GM12878 (cell line): ENCODE results near the gene CDH16. TPM values are rescaled to one million over a fixed set of nuclear protein-coding genes. Genes with fewer than 3 reads are reported as not detected.
A peak's percentile ranks its signal among the peaks of the same experiment; 100 is the strongest.

Source experiments
- ATF7 ChIP-seq: fragments of 450-650 bp; IDR thresholded peaks from 2 replicates; pipeline ENCODE4 v1.6.1; 2016; ENCODE audit warnings: low read depth, mild to moderate bottlenecking
- CBFB ChIP-seq: IDR thresholded peaks from 2 replicates; pipeline ENCODE4 v1.6.1; 2016; ENCODE audit warnings: antibody characterized with exemption, low read depth
- CREM ChIP-seq: IDR thresholded peaks from 2 replicates; pipeline ENCODE4 v1.6.1; 2014; ENCODE audit warnings: antibody characterized with exemption, low read depth
- E4F1 ChIP-seq: fragments of 450-650 bp; IDR thresholded peaks from 2 replicates; pipeline ENCODE4 v1.6.1; 2018; ENCODE audit warnings: borderline replicate concordance, mild to moderate bottlenecking; ENCODE audit not compliant: partially characterized antibody
- ETV6 ChIP-seq, 2 experiments: fragments of 450-650 bp in 1 of 2; IDR thresholded peaks in 1 of 2; conservative IDR thresholded peaks in 1 of 2; 2 replicates each; pipeline ENCODE4 v1.6.1; 2014; ENCODE audit warnings: antibody characterized with exemption in 1 of 2, borderline replicate concordance in 1 of 2, low read depth in 1 of 2, mild to moderate bottlenecking in 1 of 2, moderate library complexity in 1 of 2
- GABPA ChIP-seq: IDR thresholded peaks from 2 replicates; pipeline ENCODE4 v1.6.1; 2014; ENCODE audit warnings: antibody characterized with exemption, low read depth, mild to moderate bottlenecking, inconsistent platforms
- GATAD2B ChIP-seq: fragments of 450-650 bp; conservative IDR thresholded peaks from 2 replicates; pipeline ENCODE4 v1.6.1; 2017; ENCODE audit warnings: low read depth, mild to moderate bottlenecking, moderate library complexity
- IKZF2 ChIP-seq, 2 experiments: fragments of 450-650 bp; IDR thresholded peaks; 2 replicates each; pipeline ENCODE4 v1.6.1; 2017; ENCODE audit warnings: mild to moderate bottlenecking in 2 of 2, moderate library complexity in 2 of 2
- IRF4 ChIP-seq: IDR thresholded peaks from 2 replicates; pipeline ENCODE4 v1.6.1; 2011; ENCODE audit warnings: low read depth, low read length
- MTA2 ChIP-seq: fragments of 450-650 bp; IDR thresholded peaks from 2 replicates; pipeline ENCODE4 v1.6.1; 2016; ENCODE audit warnings: low read depth, mild to moderate bottlenecking, moderate library complexity
- NFYB ChIP-seq: IDR thresholded peaks from 2 replicates; pipeline ENCODE4 v1.6.1; 2011; ENCODE audit warnings: low read depth, mild to moderate bottlenecking, low read length, improper control_type of control experiment, moderate library complexity; ENCODE audit not compliant: insufficient read depth
- PML ChIP-seq: IDR thresholded peaks from 2 replicates; pipeline ENCODE4 v1.6.1; 2012; ENCODE audit warnings: low read length, inconsistent platforms
- RBBP5 ChIP-seq: fragments of 200-600 bp; sonication (generic); conservative IDR thresholded peaks from 2 replicates; pipeline ENCODE4 v1.6.1; 2016
- RFX5 ChIP-seq: IDR thresholded peaks from 2 replicates; pipeline ENCODE4 v1.6.1; 2011; ENCODE audit warnings: low read depth, low read length, improper control_type of control experiment
- SIX5 ChIP-seq: IDR thresholded peaks from 2 replicates; pipeline ENCODE4 v1.6.1; 2011; ENCODE audit warnings: mild to moderate bottlenecking, low read depth, low read length, moderate library complexity; ENCODE audit not compliant: severe bottlenecking
- ZSCAN29 ChIP-seq: fragments of 450-650 bp; IDR thresholded peaks from 2 replicates; pipeline ENCODE4 v1.6.1; 2017; ENCODE audit warnings: mild to moderate bottlenecking, moderate library complexity
- polyA plus RNA-seq, 11 experiments: library from polyadenylated mRNA; depleted of rRNA in 4 of 11; unstranded in 6 of 11; stranded (reverse) in 5 of 11; fragments of >200 nt; fragmentation: Nextera tagmentation in 4 of 11; fragmentation: Illumina TruSeq in 1 of 11; extraction: Ambion mirVana in 4 of 11; extraction: Trizol in 1 of 11; gene quantifications; 1 replicate in 1 of 11; 2 replicates in 10 of 11; pipeline versions ENCODE4 v1.2.1 to v1.2.3, GENCODE V29; 2011 to 2016; ENCODE audit warnings: inconsistent platforms in 2 of 11, missing spikeins in 2 of 11, low read depth in 1 of 11
- total RNA-seq, 4 experiments: library from RNA; depleted of rRNA in 3 of 4; stranded (reverse); fragments of >200 nt in 3 of 4; fragmentation: Illumina TruSeq in 1 of 4; extraction: Trizol in 1 of 4; gene quantifications; 2 replicates each; pipeline versions ENCODE4 v1.2.1 to v1.2.3, GENCODE V29; 2013 to 2021
- TF ChIP-seq, protein P1 (sequence below): fragments of 450-650 bp; IDR thresholded peaks from 2 replicates; pipeline ENCODE4 v1.6.1; 2016; ENCODE audit warnings: mild to moderate bottlenecking
- TF ChIP-seq, protein P2 (sequence below): fragments of 450-650 bp; IDR thresholded peaks from 2 replicates; pipeline ENCODE4 v1.6.1; 2016; ENCODE audit warnings: mild to moderate bottlenecking, moderate library complexity, borderline replicate concordance
- TF ChIP-seq, protein P3 (sequence below): IDR thresholded peaks from 2 replicates; pipeline ENCODE4 v1.6.1; 2012; ENCODE audit warnings: low read length, inconsistent platforms
- TF ChIP-seq, protein P4 (sequence below): fragments of 450-650 bp; IDR thresholded peaks from 2 replicates; pipeline ENCODE4 v1.6.1; 2016; ENCODE audit warnings: mild to moderate bottlenecking

CDH16 gene
- total and polyA plus RNA-seq, 10 of the 15 experiments (the other 5 are each of a cell fraction or from before 2014, with no cell fraction given) = 0.05 TPM; not detected in 9

- TF ChIP-seq ETV6 (conservative IDR thresholded peaks at IDR 0.05 in 1 of 2, IDR thresholded peaks at IDR 0.05 in 1 of 2; ENCODE audit: borderline replicate concordance in 1 of 2, low read depth in 1 of 2) (no peak), PML (no peak), CBFB (no peak), GABPA (no peak), MTA2 (0 out of 2 replicates have a peak, but pooled peaks have one; percentile 22), E4F1 (peak; percentile 50), GATAD2B (peak; percentile 76), ATF7 (0 out of 2 replicates have a peak, but pooled peaks have one; percentile 26), IRF4 (no peak), NFYB (peak; percentile 97), CREM (peak; percentile 34; the same call in 1 of the 2 replicates), RBBP5 (no peak), IKZF2 (IDR thresholded peaks at IDR 0.05) (no peak; a peak in 1 of 4 replicates), ZSCAN29 (no peak), RFX5 (no peak), SIX5 (no peak)
- TF ChIP-seq, protein P1, sequence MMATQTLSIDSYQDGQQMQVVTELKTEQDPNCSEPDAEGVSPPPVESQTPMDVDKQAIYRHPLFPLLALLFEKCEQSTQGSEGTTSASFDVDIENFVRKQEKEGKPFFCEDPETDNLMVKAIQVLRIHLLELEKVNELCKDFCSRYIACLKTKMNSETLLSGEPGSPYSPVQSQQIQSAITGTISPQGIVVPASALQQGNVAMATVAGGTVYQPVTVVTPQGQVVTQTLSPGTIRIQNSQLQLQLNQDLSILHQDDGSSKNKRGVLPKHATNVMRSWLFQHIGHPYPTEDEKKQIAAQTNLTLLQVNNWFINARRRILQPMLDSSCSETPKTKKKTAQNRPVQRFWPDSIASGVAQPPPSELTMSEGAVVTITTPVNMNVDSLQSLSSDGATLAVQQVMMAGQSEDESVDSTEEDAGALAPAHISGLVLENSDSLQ = peak; percentile 99
- TF ChIP-seq, protein P2, sequence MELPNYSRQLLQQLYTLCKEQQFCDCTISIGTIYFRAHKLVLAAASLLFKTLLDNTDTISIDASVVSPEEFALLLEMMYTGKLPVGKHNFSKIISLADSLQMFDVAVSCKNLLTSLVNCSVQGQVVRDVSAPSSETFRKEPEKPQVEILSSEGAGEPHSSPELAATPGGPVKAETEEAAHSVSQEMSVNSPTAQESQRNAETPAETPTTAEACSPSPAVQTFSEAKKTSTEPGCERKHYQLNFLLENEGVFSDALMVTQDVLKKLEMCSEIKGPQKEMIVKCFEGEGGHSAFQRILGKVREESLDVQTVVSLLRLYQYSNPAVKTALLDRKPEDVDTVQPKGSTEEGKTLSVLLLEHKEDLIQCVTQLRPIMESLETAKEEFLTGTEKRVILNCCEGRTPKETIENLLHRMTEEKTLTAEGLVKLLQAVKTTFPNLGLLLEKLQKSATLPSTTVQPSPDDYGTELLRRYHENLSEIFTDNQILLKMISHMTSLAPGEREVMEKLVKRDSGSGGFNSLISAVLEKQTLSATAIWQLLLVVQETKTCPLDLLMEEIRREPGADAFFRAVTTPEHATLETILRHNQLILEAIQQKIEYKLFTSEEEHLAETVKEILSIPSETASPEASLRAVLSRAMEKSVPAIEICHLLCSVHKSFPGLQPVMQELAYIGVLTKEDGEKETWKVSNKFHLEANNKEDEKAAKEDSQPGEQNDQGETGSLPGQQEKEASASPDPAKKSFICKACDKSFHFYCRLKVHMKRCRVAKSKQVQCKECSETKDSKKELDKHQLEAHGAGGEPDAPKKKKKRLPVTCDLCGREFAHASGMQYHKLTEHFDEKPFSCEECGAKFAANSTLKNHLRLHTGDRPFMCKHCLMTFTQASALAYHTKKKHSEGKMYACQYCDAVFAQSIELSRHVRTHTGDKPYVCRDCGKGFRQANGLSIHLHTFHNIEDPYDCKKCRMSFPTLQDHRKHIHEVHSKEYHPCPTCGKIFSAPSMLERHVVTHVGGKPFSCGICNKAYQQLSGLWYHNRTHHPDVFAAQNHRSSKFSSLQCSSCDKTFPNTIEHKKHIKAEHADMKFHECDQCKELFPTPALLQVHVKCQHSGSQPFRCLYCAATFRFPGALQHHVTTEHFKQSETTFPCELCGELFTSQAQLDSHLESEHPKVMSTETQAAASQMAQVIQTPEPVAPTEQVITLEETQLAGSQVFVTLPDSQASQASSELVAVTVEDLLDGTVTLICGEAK = peak; percentile 35; the same call in 1 of the 2 replicates
- TF ChIP-seq, protein P3, sequence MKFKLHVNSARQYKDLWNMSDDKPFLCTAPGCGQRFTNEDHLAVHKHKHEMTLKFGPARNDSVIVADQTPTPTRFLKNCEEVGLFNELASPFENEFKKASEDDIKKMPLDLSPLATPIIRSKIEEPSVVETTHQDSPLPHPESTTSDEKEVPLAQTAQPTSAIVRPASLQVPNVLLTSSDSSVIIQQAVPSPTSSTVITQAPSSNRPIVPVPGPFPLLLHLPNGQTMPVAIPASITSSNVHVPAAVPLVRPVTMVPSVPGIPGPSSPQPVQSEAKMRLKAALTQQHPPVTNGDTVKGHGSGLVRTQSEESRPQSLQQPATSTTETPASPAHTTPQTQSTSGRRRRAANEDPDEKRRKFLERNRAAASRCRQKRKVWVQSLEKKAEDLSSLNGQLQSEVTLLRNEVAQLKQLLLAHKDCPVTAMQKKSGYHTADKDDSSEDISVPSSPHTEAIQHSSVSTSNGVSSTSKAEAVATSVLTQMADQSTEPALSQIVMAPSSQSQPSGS = no peak
- TF ChIP-seq, protein P4, sequence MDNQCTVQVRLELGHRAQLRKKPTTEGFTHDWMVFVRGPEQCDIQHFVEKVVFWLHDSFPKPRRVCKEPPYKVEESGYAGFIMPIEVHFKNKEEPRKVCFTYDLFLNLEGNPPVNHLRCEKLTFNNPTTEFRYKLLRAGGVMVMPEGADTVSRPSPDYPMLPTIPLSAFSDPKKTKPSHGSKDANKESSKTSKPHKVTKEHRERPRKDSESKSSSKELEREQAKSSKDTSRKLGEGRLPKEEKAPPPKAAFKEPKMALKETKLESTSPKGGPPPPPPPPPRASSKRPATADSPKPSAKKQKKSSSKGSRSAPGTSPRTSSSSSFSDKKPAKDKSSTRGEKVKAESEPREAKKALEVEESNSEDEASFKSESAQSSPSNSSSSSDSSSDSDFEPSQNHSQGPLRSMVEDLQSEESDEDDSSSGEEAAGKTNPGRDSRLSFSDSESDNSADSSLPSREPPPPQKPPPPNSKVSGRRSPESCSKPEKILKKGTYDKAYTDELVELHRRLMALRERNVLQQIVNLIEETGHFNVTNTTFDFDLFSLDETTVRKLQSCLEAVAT = no peak
Measured at GRCh38 chr16:66880288-66881013, 38.2 kb downstream of the CDH16 start, which contains the start of gene PDP2 (continued).
